HL-60 (cell line): ENCODE results near the gene TYW1.
A peak's percentile ranks its signal among the peaks of the same experiment; 100 is the strongest.
"Not testable (repeated sequence)": the region's sequence is repeated elsewhere in the genome, so short reads cannot be mapped to it uniquely, and the experiment has no call there.

Experiments used
- DNase-seq, 2 experiments: peaks; one replicate each; pipeline ENCODE4 v3.0.0-alpha.2; 2010 to 2020; ENCODE audit warnings: low read depth in 1 of 2, low spot score in 1 of 2
- H3K27ac ChIP-seq: fragments of 250-450 bp; sonication (Bioruptor Pico); replicated peaks from 2 replicates; pipeline ENCODE4 v1.5.1; 2020; ENCODE audit warnings: mild to moderate bottlenecking, moderate library complexity
- H3K27me3 ChIP-seq: fragments of 250-450 bp; sonication (Bioruptor Pico); 2 replicates; pipeline ENCODE4 v1.5.1; 2021; ENCODE audit warnings: mild to moderate bottlenecking, moderate library complexity; ENCODE audit not compliant: insufficient read depth, poor library complexity, severe bottlenecking
- H3K4me3 ChIP-seq: replicated peaks from 2 replicates; pipeline ENCODE4 v1.5.1; 2011; ENCODE audit warnings: mild to moderate bottlenecking, control low read depth, low read length; ENCODE audit not compliant: insufficient read depth
- GABPA ChIP-seq: IDR thresholded peaks from 2 replicates; pipeline ENCODE4 v1.6.1; 2012; ENCODE audit warnings: low read depth
- POLR2AphosphoS5 ChIP-seq: IDR thresholded peaks from 2 replicates; pipeline ENCODE4 v1.6.1; 2012; ENCODE audit warnings: low read depth
- SPI1 ChIP-seq: IDR thresholded peaks from 2 replicates; pipeline ENCODE4 v1.6.1; 2012; ENCODE audit warnings: low read depth, mild to moderate bottlenecking, borderline replicate concordance
- TF ChIP-seq, protein P1 (sequence below): IDR thresholded peaks from 2 replicates; pipeline ENCODE4 v1.6.1; 2012; ENCODE audit warnings: low read depth; ENCODE audit not compliant: insufficient replicate concordance
- TF ChIP-seq, protein P2 (sequence below): IDR thresholded peaks from one replicate; pipeline ENCODE4 v1.5.1; 2011; ENCODE audit warnings: low read length, control low read depth, inconsistent platforms; ENCODE audit not compliant: insufficient read depth

TYW1 gene

DNA sequence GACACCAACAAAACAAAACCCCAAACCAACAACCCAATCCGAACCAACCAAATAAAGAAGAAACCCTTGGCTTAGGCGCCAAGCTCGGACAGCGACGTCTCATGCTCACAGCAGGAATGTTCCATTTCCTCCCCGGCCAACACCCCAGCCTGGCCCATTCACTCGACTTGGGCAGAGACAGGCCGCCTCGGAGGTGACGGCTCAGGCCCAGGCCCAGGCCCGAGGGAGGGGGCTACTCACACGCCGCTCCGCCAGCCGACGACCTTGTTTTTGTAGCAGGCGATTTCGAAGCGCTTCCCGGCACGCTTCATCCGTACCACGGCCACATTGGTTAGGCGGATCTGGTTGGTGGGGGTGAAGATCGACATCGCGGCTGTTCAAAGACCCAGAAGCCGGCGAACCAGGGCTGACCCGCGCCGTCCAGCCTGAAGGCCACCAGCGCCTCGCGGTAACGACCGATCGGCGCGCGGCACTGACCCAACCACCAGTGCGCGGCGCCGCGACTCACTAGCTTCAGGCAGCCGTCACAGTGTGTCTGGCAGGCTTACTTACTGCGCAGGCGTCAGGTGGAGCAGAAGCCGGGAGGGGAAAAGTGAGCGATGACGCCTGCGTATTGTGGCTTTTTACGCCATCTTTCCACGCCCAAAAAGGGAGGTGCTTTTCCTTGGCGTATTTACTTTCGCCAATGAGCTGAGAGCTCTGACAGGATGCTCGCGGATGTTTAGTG, 1.4 kb upstream of the TYW1 start, which contains the start of gene SBDS:
Gene SBDS, minus strand, starts transcription at position 537 of the 727 bp plus-strand sequence. Its CDS starts 169 bp downstream, at position 368.
- not testable (repeated sequence) for H3K27me3 ChIP-seq
- DNase-seq = peak; percentile 94 to 98
- Histone ChIP-seq H3K27ac (peak within 1 kb of the TSS; percentile 87), H3K4me3 (peak within 1 kb of the TSS; percentile 60)
- peak; percentile 90 for TF ChIP-seq POLR2AphosphoS5
- TF ChIP-seq GABPA = peak; percentile 86
- TF ChIP-seq, protein P1, sequence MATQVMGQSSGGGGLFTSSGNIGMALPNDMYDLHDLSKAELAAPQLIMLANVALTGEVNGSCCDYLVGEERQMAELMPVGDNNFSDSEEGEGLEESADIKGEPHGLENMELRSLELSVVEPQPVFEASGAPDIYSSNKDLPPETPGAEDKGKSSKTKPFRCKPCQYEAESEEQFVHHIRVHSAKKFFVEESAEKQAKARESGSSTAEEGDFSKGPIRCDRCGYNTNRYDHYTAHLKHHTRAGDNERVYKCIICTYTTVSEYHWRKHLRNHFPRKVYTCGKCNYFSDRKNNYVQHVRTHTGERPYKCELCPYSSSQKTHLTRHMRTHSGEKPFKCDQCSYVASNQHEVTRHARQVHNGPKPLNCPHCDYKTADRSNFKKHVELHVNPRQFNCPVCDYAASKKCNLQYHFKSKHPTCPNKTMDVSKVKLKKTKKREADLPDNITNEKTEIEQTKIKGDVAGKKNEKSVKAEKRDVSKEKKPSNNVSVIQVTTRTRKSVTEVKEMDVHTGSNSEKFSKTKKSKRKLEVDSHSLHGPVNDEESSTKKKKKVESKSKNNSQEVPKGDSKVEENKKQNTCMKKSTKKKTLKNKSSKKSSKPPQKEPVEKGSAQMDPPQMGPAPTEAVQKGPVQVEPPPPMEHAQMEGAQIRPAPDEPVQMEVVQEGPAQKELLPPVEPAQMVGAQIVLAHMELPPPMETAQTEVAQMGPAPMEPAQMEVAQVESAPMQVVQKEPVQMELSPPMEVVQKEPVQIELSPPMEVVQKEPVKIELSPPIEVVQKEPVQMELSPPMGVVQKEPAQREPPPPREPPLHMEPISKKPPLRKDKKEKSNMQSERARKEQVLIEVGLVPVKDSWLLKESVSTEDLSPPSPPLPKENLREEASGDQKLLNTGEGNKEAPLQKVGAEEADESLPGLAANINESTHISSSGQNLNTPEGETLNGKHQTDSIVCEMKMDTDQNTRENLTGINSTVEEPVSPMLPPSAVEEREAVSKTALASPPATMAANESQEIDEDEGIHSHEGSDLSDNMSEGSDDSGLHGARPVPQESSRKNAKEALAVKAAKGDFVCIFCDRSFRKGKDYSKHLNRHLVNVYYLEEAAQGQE = peak; percentile 40

DNA sequence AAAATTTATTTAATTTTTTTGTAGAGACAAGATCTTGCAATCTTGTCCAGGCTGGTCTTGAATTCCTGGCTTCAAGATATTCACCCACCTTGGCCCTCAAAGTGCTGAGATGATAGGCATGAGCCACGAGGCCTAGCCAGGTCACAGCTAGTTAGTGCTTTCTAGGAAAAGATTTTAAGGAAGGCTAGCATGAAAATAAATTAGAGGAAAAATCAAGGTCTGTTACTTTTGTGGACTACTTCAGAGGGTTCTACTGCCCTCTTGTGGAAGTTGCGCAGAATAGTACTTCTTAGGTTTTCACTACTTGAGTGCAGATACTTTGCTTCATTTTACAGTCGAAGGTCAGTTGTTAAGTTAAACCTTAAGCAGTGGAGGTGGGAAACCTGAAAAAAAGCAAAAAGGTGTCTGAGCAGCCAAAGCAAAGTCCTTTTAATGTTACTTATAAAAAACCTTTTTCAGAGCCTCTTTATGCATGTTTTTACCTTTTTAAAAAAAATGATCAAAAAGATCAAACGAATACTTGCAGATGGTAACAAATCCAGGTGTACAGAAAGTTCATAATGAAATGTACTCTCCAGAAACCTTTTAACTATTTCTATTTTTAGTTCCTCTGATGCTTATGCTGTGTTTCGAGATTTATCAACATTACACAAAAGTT, 4.1 kb downstream of the TYW1 start:
- H3K27me3 ChIP-seq, H3K27ac ChIP-seq, H3K4me3 ChIP-seq: not testable (repeated sequence)
- peak in 1 of 2 experiments; percentile 9 for DNase-seq

DNA sequence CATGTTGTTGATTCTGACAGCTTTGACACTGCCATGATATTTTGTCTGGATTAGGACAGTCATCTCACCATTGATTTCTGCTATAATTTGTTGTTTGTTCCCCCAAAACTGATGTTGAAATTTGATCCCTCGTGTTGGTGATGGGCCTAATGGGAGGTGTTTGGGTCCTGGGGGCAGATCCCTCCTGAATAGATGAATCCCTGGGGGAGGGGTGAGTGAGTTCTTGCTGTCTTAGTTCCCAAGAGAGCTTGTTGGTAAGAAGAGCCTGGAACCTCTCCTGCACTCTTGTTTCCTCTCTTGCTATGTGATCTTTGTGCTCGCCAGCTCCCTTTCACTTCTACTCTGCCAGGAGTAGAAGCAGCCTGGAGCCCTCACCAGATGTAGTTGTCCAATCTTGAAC, 7.5 kb downstream of the TYW1 start:
- H3K27me3 ChIP-seq, H3K4me3 ChIP-seq, DNase-seq, H3K27ac ChIP-seq: not testable (repeated sequence)

- Histone ChIP-seq H3K4me3 (no peak overlapping the region), H3K27ac (no peak overlapping the region), H3K27me3 (no peaks in the 10 kb centered on the region)
- TF ChIP-seq GABPA (no peak), SPI1 (no peak), POLR2AphosphoS5 (no peak)
- TF ChIP-seq, protein P1 = no peak
- TF ChIP-seq, protein P2, sequence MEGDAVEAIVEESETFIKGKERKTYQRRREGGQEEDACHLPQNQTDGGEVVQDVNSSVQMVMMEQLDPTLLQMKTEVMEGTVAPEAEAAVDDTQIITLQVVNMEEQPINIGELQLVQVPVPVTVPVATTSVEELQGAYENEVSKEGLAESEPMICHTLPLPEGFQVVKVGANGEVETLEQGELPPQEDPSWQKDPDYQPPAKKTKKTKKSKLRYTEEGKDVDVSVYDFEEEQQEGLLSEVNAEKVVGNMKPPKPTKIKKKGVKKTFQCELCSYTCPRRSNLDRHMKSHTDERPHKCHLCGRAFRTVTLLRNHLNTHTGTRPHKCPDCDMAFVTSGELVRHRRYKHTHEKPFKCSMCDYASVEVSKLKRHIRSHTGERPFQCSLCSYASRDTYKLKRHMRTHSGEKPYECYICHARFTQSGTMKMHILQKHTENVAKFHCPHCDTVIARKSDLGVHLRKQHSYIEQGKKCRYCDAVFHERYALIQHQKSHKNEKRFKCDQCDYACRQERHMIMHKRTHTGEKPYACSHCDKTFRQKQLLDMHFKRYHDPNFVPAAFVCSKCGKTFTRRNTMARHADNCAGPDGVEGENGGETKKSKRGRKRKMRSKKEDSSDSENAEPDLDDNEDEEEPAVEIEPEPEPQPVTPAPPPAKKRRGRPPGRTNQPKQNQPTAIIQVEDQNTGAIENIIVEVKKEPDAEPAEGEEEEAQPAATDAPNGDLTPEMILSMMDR = no peak
- DNase-seq = no peak
Observed at GRCh38 chr7:67006965-67007364, 10.3 kb downstream of the TYW1 start.

GRCh38 chr7:67008260-67008659, 11.6 kb downstream of the TYW1 start:
- Histone ChIP-seq H3K27ac (no peak overlapping the region), H3K4me3 (no peak overlapping the region), H3K27me3 (no peaks in the 10 kb centered on the region)
- no peak for DNase-seq
- TF ChIP-seq GABPA (no peak), SPI1 (no peak), POLR2AphosphoS5 (no peak)
- TF ChIP-seq, protein P2 = no peak
- TF ChIP-seq, protein P1 = no peak

DNA sequence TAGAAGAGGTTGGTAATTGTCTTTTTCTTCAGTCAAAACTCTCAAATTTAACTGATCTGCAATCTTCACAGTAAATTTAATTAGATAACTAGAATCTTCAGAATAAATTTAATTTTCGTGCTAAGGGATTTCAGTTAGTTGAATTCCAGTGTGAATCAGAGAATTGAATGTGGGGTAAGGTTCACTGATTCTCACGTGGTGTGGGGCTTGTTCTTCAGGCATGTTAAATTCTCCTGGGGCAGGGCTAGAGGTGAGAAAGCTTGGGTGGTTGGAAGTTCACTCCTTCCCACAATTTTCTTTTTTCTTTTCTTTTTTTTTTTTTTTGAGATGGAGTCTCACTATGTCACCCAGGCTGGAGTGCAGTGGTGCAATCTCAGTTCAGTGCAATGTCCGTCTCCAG, 13.0 kb downstream of the TYW1 start:
- not testable (repeated sequence) for H3K27ac ChIP-seq, H3K4me3 ChIP-seq, H3K27me3 ChIP-seq, DNase-seq
